Activated T-helper 1 cell treated with Interleukin-2 at 50 U/mL for 16 hours (primary cell): ENCODE data around the gene FGF19.
"Not testable (repeated sequence)": the region's sequence is repeated elsewhere in the genome, so short reads cannot be mapped to it uniquely, and the experiment has no call there.

ENCODE experiments used
- DNase-seq: peaks from one replicate; pipeline ENCODE4 v3.0.0-alpha.2; 2020; ENCODE audit warnings: low read depth

The FGF19 gene

GRCh38 chr11:69695581-69695980 is 8.2 kb downstream of the FGF19 start:
- DNase-seq: no peak

- DNase-seq: no peak
Measured at GRCh38 chr11:69694781-69695180, 9.0 kb downstream of the FGF19 start.

- no peak for DNase-seq
Measured at GRCh38 chr11:69692422-69692821, 11.4 kb downstream of the FGF19 start.

GRCh38 chr11:69691463-69691862 is 12.4 kb downstream of the FGF19 start:
- DNase-seq: no peak

GRCh38 chr11:69689484-69690319 is 14.1 kb downstream of the FGF19 start:
- DNase-seq: no peak

- not testable (repeated sequence) for DNase-seq
Measured at GRCh38 chr11:69687969-69688771, 15.7 kb downstream of the FGF19 start.

- no peak for DNase-seq
Measured at GRCh38 chr11:69686856-69687255, 17.0 kb downstream of the FGF19 start.

- DNase-seq: no peak
Measured at GRCh38 chr11:69686452-69686851, 17.4 kb downstream of the FGF19 start.

GRCh38 chr11:69685348-69685747 is 18.5 kb downstream of the FGF19 start:
- DNase-seq: no peak

GRCh38 chr11:69684651-69685050 is 19.2 kb downstream of the FGF19 start:
- no peak for DNase-seq

GRCh38 chr11:69683764-69684333 is 20.0 kb downstream of the FGF19 start:
- no peak for DNase-seq

- no peak for DNase-seq
Measured at GRCh38 chr11:69682681-69683326, 21.0 kb downstream of the FGF19 start.

GRCh38 chr11:69682221-69682620 is 21.6 kb downstream of the FGF19 start:
- no peak for DNase-seq

- no peak for DNase-seq
Measured at GRCh38 chr11:69680688-69681087, 23.1 kb downstream of the FGF19 start.

GRCh38 chr11:69677749-69678148 is 26.1 kb downstream of the FGF19 start:
- no peak for DNase-seq

- peak; percentile 92 for DNase-seq
Measured at GRCh38 chr11:69674886-69675714, 28.7 kb downstream of the FGF19 start, which contains the start of gene LTO1. Gene LTO1, minus strand, starts transcription at chr11:69675353. Its CDS starts 114 bp downstream, at chr11:69675239.

- DNase-seq: no peak
Measured at GRCh38 chr11:69674267-69674885, 29.4 kb downstream of the FGF19 start.

- DNase-seq: no peak
Measured at GRCh38 chr11:69671734-69672465, 31.9 kb downstream of the FGF19 start.

- DNase-seq: peak; percentile 33
Measured at GRCh38 chr11:69670158-69670845, 33.5 kb downstream of the FGF19 start.

GRCh38 chr11:69669486-69669885 is 34.3 kb downstream of the FGF19 start:
- DNase-seq: no peak
